Spleen (tissue), 11 donors: ENCODE results near the gene ASXL3. TPM values are rescaled to one million over a fixed set of nuclear protein-coding genes. Genes with fewer than 3 reads are reported as not detected.

Experiments used
- DNase-seq: peaks from one replicate; pipeline ENCODE4 v3.0.0-alpha.2; 2020
- H3K27ac ChIP-seq, 8 donors: fragments of 200-600 bp; sonication (generic) in 7 of 8; 1 replicate in 4 of 8; 2 replicates in 4 of 8; pipeline versions ENCODE4 v1.5.0 to v1.8.0; 2016 to 2021; ENCODE audit warnings: inconsistent platforms in 4 of 8, mild to moderate bottlenecking in 4 of 8, moderate library complexity in 1 of 8
- H3K27me3 ChIP-seq, 7 donors: fragments of 200-600 bp; sonication (generic) in 6 of 7; replicated peaks in 1 of 7; 1 replicate in 4 of 7; 2 replicates in 3 of 7; pipeline versions ENCODE4 v1.5.0 to v1.8.0; 2016 to 2021; ENCODE audit warnings: inconsistent platforms in 3 of 7, mild to moderate bottlenecking in 1 of 7
- H3K36me3 ChIP-seq, 6 donors: fragments of 200-600 bp; sonication (generic) in 5 of 6; 1 replicate in 4 of 6; 2 replicates in 2 of 6; pipeline versions ENCODE4 v1.5.0 to v1.8.0; 2016 to 2021; ENCODE audit warnings: inconsistent platforms in 2 of 6
- H3K4me1 ChIP-seq, 6 donors: fragments of 200-600 bp; sonication (generic) in 5 of 6; 1 replicate in 3 of 6; 2 replicates in 3 of 6; pipeline versions ENCODE4 v1.5.0 to v1.8.0; 2016 to 2021; ENCODE audit warnings: inconsistent platforms in 3 of 6
- H3K4me3 ChIP-seq, 8 donors: fragments of 200-600 bp; sonication (generic) in 7 of 8; 1 replicate in 4 of 8; 2 replicates in 4 of 8; pipeline versions ENCODE4 v1.5.0 to v1.8.0; 2016 to 2021; ENCODE audit warnings: inconsistent platforms in 4 of 8, mild to moderate bottlenecking in 4 of 8, moderate library complexity in 2 of 8
- H3K9me3 ChIP-seq, 8 donors: fragments of 200-600 bp; sonication (generic) in 7 of 8; 1 replicate in 4 of 8; 2 replicates in 4 of 8; pipeline versions ENCODE4 v1.5.0 to v1.8.0; 2016 to 2021; ENCODE audit warnings: inconsistent platforms in 4 of 8
- CTCF ChIP-seq, 11 experiments: fragments of 200-600 bp in 7 of 11; fragments of 450-650 bp in 4 of 11; sonication (generic) in 4 of 11; IDR thresholded peaks in 8 of 11; conservative IDR thresholded peaks in 3 of 11; 1 replicate in 7 of 11; 2 replicates in 4 of 11; pipeline versions ENCODE4 v1.4.0 to v1.8.0; 2016 to 2021; ENCODE audit warnings: antibody characterized with exemption in 11 of 11, inconsistent platforms in 4 of 11, mild to moderate bottlenecking in 1 of 11
- POLR2A ChIP-seq, 3 donors: fragments of 450-650 bp; IDR thresholded peaks; one replicate each; pipeline ENCODE4 v1.5.1; 2017; ENCODE audit warnings: antibody characterized with exemption in 3 of 3, mild to moderate bottlenecking in 1 of 3
- POLR2AphosphoS5 ChIP-seq, 3 donors: sonication (generic); formaldehyde crosslinking; IDR thresholded peaks; one replicate each; pipeline ENCODE4 v1.5.1; 2017; ENCODE audit warnings: antibody characterized with exemption in 3 of 3
- WGBS, 5 donors: extraction: QIAGEN DNeasy Blood & Tissue Kit in 3 of 5; methylation state at CpG; one replicate each; pipeline versions ENCODE4 v1.1.5 to v1.1.7; 2013 to 2018; 5-methylcytosine and 5-hydroxymethylcytosine counted together
- intact Hi-C: fragments of 100-400 bp; cut with DNase I; formaldehyde crosslinking; loops from one replicate; pipeline ENCODE4 v1.15.0; 2023; ENCODE audit warnings: low total_unique reads
- polyA plus RNA-seq, 3 donors: library from polyadenylated mRNA; stranded (reverse); fragments of 200-250 nt; gene quantifications; one replicate each; pipeline ENCODE4 v1.2.1, GENCODE V29; 2013
- total RNA-seq, 7 donors: library from RNA; depleted of rRNA in 3 of 7; stranded (reverse); fragments of >200 nt in 3 of 7; fragmentation: NEBNext Ultra II Directional in 4 of 7; extraction: Animal tissue kit (Norgen Biotek cat#: 25700) in 4 of 7; gene quantifications; one replicate each; pipeline versions ENCODE4 v1.1.0 to v1.2.1, GENCODE V29; 2016 to 2021
- donor health status: healthy with polysubstance abuse.
- donor health status: DM: no; HTN: no; CAD: no; lungs with moderate emphysema.
- donor health status: DM: no; HTN: no; CAD: no.
- donor health status: Bipolar disorder and iron deficiency.
- donor health status: healthy.
- donor health status: DM: no; HTN: no; CAD: no.
- donor health status: DM: yes; HTN: yes; CAD: no.

ASXL3 gene
- total and polyA plus RNA-seq, 10 donors, result 0.02 to 3.5 (median 0.76) TPM

GRCh38 chr18:33664241-33664874, 86.3 kb downstream of the ASXL3 start:
- H3K4me3 ChIP-seq, result no peak overlapping the region
- DNase-seq, result no peak
- no peak for TF ChIP-seq CTCF (IDR thresholded peaks at IDR 0.05 in 8 of 11, conservative IDR thresholded peaks at IDR 0.05 in 3 of 11)
- no peak for TF ChIP-seq POLR2A (IDR thresholded peaks at IDR 0.05)
- TF ChIP-seq POLR2AphosphoS5 (IDR thresholded peaks at IDR 0.05), result no peak
- WGBS, 5 donors, result 67 to 81% (median 76%) methylated on average over 4 of the region's 4 CpGs
- H3K27ac ChIP-seq, result no peak overlapping the region
- no peaks in the 10 kb centered on the region for H3K9me3 ChIP-seq
- intact Hi-C loops, result no loop called here
- no peaks in the 10 kb centered on the region for H3K4me1 ChIP-seq
- no peaks in the 10 kb centered on the region for H3K27me3 ChIP-seq
- no peaks in the 10 kb centered on the region for H3K36me3 ChIP-seq

- no peaks in the 10 kb centered on the region for H3K27me3 ChIP-seq
- no peak overlapping the region for H3K27ac ChIP-seq
- no peak for DNase-seq
- 80 to 91% (median 86%) methylated on average over 3 of the region's 3 CpGs for WGBS, 5 donors
- TF ChIP-seq CTCF (IDR thresholded peaks at IDR 0.05 in 8 of 11, conservative IDR thresholded peaks at IDR 0.05 in 3 of 11) (no peak), POLR2A (IDR thresholded peaks at IDR 0.05) (no peak), POLR2AphosphoS5 (IDR thresholded peaks at IDR 0.05) (no peak)
- H3K36me3 ChIP-seq, result no peaks in the 10 kb centered on the region
- H3K4me1 ChIP-seq, result no peaks in the 10 kb centered on the region
- intact Hi-C loops, result no loop called here
- no peaks in the 10 kb centered on the region for H3K9me3 ChIP-seq
- no peak overlapping the region for H3K4me3 ChIP-seq
Observed at GRCh38 chr18:33665187-33665586, 87.2 kb downstream of the ASXL3 start.

DNA sequence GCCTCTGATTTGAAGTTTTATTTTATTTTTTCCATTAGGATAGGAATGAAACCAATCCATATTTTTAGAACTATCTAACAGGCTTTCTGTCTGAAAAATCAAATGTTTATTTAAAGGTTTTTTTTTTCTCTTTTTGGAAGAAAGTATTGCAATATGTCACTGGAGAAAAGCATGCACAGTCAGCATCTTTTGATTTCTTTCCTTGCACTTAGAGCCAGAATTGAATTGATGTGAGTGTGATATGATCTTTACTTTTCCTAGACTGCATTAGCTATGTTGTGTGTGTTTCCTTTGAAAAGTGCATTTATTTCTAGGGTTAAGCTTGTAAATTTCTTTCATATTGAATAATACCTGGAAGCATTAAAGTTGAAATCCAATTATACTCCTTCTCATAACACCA, 87.6 kb downstream of the ASXL3 start:
- intact Hi-C loops, result no loop called here
- no peak overlapping the region for H3K27ac ChIP-seq
- H3K36me3 ChIP-seq, result no peaks in the 10 kb centered on the region
- no peak for TF ChIP-seq CTCF (IDR thresholded peaks at IDR 0.05 in 8 of 11, conservative IDR thresholded peaks at IDR 0.05 in 3 of 11)
- no peak for TF ChIP-seq POLR2AphosphoS5 (IDR thresholded peaks at IDR 0.05)
- TF ChIP-seq POLR2A (IDR thresholded peaks at IDR 0.05), result no peak
- DNase-seq, result no peak
- no peaks in the 10 kb centered on the region for H3K9me3 ChIP-seq
- no peaks in the 10 kb centered on the region for H3K4me1 ChIP-seq
- no peak overlapping the region for H3K4me3 ChIP-seq
- H3K27me3 ChIP-seq, result no peaks in the 10 kb centered on the region

DNA sequence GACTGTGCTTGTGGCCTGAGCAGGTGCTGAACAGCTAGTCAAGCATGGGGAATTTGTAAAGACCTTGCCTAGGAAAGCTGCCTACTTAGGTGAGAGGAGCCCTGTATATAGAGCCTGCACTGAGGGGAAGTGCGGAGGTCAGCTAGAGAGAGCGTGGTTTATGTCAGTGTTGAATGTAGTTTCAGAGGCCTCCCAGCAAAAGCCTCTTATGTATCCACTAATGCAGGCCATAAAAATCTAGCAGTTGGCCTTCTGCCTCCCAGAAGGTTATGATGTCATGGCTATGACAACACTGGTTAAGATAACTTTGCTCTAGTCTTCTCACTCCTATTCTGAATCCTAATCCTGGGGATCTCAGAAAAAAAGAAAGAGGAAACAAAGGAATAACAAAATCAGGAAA, 88.9 kb downstream of the ASXL3 start:
- peaks cover 0 to 3% (median 0%) of the 10 kb centered on the region in 6 donors for H3K4me1 ChIP-seq
- TF ChIP-seq POLR2A (IDR thresholded peaks at IDR 0.05) (no peak), CTCF (IDR thresholded peaks at IDR 0.05 in 8 of 11, conservative IDR thresholded peaks at IDR 0.05 in 3 of 11) (no peak), POLR2AphosphoS5 (IDR thresholded peaks at IDR 0.05) (no peak)
- H3K27ac ChIP-seq, result no peak overlapping the region
- WGBS, 5 donors, result 85 to 97% (median 86%) methylated on average over 2 of the region's 2 CpGs
- no peaks in the 10 kb centered on the region for H3K27me3 ChIP-seq
- H3K4me3 ChIP-seq, result no peak overlapping the region
- H3K9me3 ChIP-seq, result no peaks in the 10 kb centered on the region
- no peak for DNase-seq
- intact Hi-C loops, result no loop called here
- H3K36me3 ChIP-seq, result no peaks in the 10 kb centered on the region
